GM19438 (cell line): ENCODE data around the gene MRPS23.
"Not testable (repeated sequence)": the region's sequence is repeated elsewhere in the genome, so short reads cannot be mapped to it uniquely, and the experiment has no call there.

ENCODE experiments used
- ATAC-seq: cut with Tn5 transposase; IDR thresholded peaks from one replicate; pipeline ENCODE4 v1.9.1; 2021; ENCODE audit warnings: low read depth; ENCODE audit not compliant: unreplicated experiment

The MRPS23 gene

DNA sequence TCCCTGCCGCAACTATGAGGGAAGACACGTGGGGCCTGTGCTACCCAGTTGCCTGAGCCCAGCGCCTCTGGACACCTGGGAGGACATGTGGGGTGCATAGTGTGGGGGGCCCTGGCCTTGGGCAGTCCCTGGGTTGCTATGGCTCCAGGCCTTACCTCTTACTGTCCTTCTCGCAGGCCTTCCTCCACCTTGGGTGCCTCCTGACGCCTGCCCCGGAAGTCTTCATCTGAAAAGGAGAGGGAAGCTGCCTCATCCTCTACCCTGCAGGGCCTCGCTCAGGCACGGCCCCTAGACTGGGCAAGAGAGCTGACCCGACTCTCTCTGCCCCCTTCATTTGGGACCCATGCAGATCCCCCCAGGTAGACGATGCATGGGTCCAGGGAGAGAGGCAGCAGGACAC, 16.5 kb upstream of the MRPS23 start:
- no peak for ATAC-seq

DNA sequence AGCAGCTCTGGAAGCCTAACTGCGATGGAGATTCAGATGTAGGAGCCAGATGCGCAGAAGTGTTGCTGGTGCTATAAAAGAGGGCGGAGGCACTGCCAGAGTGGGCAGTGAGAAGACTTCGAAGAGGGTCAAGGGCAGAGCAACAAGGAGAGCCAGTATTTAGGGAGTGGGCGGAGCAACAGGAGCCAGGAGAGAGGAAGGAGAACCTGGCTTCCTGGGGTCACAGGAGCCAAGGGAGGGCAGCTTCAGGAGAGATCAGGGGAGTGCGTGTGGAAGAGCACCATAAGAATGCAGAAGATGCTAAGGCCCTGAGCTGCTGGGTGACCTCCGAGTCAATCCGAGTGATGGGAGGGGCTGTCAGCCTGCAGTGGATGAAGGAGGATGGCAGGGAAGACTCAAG, 14.4 kb upstream of the MRPS23 start:
- no peak for ATAC-seq

DNA sequence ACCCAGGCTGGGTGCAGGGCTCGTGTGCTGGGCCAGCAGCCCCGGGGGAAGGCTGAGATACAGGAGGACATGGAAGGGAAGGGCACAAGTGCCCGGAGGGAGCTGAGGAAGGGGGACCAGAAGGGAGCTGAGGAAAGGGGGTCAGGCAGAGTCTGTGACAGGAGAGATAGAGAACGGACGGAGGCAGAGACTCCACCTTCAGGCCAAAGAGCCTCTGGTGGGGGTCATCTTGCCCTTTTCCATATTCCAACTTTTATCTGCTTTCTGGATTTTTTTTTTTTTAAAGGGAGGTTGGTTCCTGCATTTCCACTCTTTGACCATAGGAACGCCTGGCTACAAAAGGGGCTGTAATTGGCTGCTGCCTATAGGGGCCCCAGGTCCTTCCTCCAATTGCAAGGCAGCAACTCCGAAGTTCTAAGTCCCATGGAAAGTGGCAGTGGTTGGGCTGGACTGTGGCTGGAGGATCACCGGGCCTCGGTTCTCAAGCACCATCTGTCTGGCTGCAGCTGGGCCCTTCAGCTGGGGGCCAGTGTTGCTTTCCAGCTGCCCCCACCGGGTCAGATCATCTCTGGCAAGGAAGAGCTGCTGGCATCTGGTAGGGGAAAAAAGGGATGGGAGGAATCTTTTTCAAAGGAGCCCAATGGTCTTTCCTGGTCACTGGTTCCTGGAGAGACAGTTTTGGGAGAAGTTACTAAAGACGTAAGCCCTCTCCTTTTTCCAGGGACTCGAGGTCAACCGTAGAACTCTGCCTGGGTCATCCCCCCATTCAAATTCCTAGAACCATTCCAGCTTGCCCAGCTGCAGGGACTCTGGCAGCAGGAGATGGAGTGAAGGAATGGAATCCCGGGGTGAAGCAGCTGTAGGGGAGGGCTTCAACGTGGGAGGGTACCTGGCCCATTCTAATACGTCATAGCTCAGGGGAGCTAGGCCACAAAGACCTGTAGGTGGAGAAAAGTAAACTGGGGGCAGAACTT, 13.1 kb upstream of the MRPS23 start:
- no peak for ATAC-seq

- no peak for ATAC-seq
Observed at GRCh38 chr17:57861790-57862693, 12.2 kb upstream of the MRPS23 start.

DNA sequence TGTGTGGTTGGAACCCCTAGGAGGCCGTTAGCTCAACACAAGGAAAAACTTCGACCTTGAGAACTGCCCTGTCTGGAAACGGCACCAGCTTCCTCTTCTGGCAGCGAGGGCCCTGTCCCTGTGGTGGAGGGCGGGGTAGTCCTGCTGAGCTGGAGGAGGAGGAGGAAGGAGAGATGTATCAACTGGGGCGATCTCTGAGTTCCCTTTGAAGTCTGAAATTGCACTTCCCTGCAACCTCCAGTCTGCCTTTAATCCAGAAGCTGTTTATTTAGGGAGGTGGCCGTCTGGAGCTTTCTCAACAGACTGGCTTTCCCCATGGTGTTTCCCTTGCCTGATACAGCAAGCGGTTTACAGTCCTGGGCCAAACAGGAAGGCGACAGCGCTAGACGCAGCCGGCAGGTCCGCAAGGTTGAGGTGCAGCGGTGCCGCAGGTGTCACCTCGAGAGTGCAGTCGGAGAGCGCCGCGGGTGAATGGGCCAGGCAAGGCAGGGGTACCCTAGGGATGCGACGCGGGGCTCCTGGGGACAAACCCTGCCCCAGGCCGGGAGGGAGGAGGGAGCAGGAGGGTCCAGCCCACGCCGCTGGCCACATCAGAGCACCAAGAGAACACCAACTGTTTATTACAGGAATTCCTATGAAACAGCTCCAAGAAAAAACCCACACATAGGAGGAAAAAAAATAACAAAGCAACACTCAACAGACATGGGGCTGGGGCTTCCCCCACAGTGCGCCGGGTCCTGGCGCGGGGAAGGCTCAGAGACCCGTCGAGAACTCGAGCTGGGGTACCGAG, 11.4 kb upstream of the MRPS23 start:
- no peak for ATAC-seq

- ATAC-seq: no peak
Observed at GRCh38 chr17:57860414-57860999, 10.7 kb upstream of the MRPS23 start.

- ATAC-seq: no peak
Observed at GRCh38 chr17:57859601-57860413, 10.0 kb upstream of the MRPS23 start.

DNA sequence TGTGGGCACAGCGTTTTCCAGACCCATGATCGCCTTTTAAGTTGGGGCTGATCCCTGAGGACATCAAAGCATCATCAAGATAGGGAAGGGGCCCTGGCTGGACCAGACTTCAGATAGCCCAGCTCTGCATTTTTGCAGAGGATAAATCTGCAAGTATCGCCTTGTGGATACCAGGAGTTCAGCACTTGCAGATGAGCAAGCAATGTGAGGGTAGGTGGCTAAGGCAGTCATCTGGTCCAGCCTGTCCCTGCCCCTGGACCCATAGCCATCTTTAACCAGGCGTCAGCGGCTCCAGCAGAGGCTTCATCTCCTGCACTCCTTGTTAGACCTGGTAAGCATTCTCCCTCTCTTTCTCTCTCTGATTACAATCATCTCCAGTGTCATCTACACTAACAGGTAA, 9.0 kb upstream of the MRPS23 start:
- ATAC-seq: no peak

DNA sequence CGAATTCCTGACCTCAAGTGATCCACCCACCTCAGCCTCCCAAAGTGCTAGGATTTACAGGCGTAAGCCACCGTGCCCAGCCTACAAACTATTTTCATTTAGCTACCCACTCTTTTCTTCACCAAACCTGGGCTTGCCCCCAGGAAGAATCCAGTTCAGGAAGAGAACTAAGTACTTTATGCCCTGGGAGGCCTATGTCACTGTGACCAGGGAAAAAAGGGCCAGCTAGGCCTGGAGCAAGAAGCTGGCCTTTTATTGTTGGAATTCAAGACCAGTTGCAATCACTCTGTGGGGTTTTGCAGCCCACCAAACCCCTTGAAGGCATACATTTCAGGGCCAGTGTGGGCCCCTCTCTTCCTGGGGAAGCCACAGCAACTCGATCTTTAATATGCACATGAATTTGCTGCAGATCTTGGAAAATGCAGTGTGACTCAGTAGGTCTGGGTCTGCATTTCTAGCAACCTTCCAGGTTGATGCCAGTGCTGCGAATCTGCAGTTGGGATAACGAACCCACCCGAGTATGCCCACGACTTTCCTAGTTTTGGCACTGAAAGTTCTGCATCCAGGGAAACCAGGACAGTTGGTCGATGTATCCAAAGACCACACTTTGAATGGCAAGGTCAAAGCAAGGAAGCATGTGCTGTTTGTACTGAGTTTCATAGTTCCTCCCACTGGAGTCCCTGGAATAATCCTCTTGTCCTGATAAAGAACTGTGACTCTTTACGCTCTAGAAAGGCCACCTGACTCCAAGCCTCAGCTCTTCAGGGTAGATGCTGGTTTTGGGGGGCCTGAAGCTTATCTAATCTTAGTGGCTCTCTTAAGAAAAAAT, 7.2 kb upstream of the MRPS23 start:
- no peak for ATAC-seq

GRCh38 chr17:57855391-57856035, 5.7 kb upstream of the MRPS23 start:
- no peak for ATAC-seq

- ATAC-seq: no peak
Observed at GRCh38 chr17:57853695-57854094, 3.9 kb upstream of the MRPS23 start.

DNA sequence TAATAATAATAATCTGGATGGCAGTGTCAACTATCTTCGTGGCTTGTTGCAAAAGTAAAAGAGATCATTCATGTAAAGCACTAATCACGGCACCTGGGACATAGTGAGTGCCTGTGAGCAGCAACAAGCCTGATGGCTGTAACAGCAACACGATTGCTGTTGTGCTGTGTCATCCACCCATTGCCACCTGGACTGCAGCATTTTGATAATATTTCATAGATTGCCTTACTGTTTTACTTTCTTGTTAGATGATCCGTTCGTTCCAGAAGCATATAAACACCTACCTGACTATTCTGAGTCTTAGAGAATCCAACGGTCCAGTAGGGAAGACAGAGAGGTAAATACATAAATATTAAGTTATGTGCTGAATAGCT, 3.1 kb upstream of the MRPS23 start:
- no peak for ATAC-seq

GRCh38 chr17:57852092-57852954, 2.5 kb upstream of the MRPS23 start:
- ATAC-seq: no peak

DNA sequence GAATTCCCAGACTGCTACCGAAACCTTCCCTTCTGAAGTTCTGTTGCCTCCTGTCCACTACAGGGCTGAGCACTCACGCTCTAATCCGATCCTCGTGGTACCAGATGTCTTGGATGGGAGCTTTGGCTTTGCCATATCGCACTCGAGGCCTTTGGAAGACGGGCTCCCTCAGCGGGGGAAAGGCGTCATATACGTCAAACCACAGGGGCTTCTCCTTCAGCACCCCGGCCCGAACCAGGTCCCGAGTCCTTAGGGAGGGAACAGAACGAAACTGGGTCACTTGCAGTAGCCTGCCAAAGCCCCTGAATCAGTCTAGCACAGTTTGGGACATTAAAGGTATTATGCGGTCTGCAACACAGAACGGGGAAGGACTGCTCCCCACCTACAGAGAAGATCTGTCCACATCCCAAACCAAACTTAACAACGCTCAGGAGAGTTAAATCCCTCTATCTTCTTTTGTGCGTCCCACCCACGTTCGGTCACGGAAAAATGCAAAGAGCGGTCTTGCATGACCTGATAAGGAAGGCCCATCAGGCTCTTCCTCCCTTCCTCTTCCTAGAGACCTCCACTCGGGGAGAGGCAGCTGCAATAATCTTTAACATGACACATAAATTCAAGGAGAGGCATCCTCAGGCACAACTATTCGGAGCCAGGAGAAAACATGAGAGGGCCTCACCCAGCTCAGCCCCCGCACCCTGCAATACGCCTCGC, 526 bp downstream of the MRPS23 start:
- peak; percentile 35 for ATAC-seq

- not testable (repeated sequence) for ATAC-seq
Observed at GRCh38 chr17:57846056-57846945, 3.5 kb downstream of the MRPS23 start.

GRCh38 chr17:57842280-57842679, 7.6 kb downstream of the MRPS23 start:
- ATAC-seq: no peak
